GM20431 (cell line): Measurements from ENCODE around the gene ATP13A3.
"Not testable (repeated sequence)": the region's sequence is repeated elsewhere in the genome, so short reads cannot be mapped to it uniquely, and the experiment has no call there.

Experiments used
- in situ Hi-C: fragments of 300-500 bp; cut with MseI, MboI; formaldehyde crosslinking; loops from one replicate; pipeline ENCODE4 v1.15.0; 2020; ENCODE audit warnings: low sequenced_read_pairs; ENCODE audit not compliant: unreplicated experiment

Gene ATP13A3

GRCh38 chr3:194503081-194503531 lies 16.3 kb upstream of the ATP13A3 start:
- in situ Hi-C loops = no loop called here

GRCh38 chr3:194500198-194500597 lies 13.4 kb upstream of the ATP13A3 start:
- in situ Hi-C loops = no loop called here

GRCh38 chr3:194499516-194499915 lies 12.7 kb upstream of the ATP13A3 start:
- in situ Hi-C loops = not testable (repeated sequence)

- in situ Hi-C loops = no loop called here
Measured at GRCh38 chr3:194497799-194498575, 11.2 kb upstream of the ATP13A3 start.

- in situ Hi-C loops = no loop called here
Measured at GRCh38 chr3:194496217-194496919, 9.6 kb upstream of the ATP13A3 start.

- in situ Hi-C loops = no loop called here
Measured at GRCh38 chr3:194494951-194495374, 8.2 kb upstream of the ATP13A3 start.

GRCh38 chr3:194493995-194494927 lies 7.5 kb upstream of the ATP13A3 start:
- in situ Hi-C loops = not testable (repeated sequence)

GRCh38 chr3:194492001-194492400 lies 5.2 kb upstream of the ATP13A3 start:
- in situ Hi-C loops = no loop called here

- in situ Hi-C loops = no loop called here
Measured at GRCh38 chr3:194489736-194490612, 3.2 kb upstream of the ATP13A3 start.

- in situ Hi-C loops = no loop called here
Measured at GRCh38 chr3:194488055-194488742, 1.4 kb upstream of the ATP13A3 start.

GRCh38 chr3:194487289-194488054 lies 670 bp upstream of the ATP13A3 start:
- in situ Hi-C loops = no loop called here

GRCh38 chr3:194485881-194486539 lies 792 bp downstream of the ATP13A3 start:
- in situ Hi-C loops = no loop called here

- in situ Hi-C loops = no loop called here
Measured at GRCh38 chr3:194485468-194485880, 1.3 kb downstream of the ATP13A3 start.

GRCh38 chr3:194484614-194485013 lies 2.2 kb downstream of the ATP13A3 start:
- in situ Hi-C loops = no loop called here

GRCh38 chr3:194483850-194484249 lies 3.0 kb downstream of the ATP13A3 start:
- in situ Hi-C loops = no loop called here

GRCh38 chr3:194482830-194483229 lies 4.0 kb downstream of the ATP13A3 start:
- in situ Hi-C loops = not testable (repeated sequence)

- in situ Hi-C loops = no loop called here
Measured at GRCh38 chr3:194482196-194482593, 4.6 kb downstream of the ATP13A3 start.
